ENCODE measurements around the gene OR52K1. TPM values are rescaled to one million over a fixed set of nuclear protein-coding genes. Genes with fewer than 3 reads are reported as not detected.

The OR52K1 gene
- total RNA-seq, 2 donors from 2014 or later, result not detected

DNA sequence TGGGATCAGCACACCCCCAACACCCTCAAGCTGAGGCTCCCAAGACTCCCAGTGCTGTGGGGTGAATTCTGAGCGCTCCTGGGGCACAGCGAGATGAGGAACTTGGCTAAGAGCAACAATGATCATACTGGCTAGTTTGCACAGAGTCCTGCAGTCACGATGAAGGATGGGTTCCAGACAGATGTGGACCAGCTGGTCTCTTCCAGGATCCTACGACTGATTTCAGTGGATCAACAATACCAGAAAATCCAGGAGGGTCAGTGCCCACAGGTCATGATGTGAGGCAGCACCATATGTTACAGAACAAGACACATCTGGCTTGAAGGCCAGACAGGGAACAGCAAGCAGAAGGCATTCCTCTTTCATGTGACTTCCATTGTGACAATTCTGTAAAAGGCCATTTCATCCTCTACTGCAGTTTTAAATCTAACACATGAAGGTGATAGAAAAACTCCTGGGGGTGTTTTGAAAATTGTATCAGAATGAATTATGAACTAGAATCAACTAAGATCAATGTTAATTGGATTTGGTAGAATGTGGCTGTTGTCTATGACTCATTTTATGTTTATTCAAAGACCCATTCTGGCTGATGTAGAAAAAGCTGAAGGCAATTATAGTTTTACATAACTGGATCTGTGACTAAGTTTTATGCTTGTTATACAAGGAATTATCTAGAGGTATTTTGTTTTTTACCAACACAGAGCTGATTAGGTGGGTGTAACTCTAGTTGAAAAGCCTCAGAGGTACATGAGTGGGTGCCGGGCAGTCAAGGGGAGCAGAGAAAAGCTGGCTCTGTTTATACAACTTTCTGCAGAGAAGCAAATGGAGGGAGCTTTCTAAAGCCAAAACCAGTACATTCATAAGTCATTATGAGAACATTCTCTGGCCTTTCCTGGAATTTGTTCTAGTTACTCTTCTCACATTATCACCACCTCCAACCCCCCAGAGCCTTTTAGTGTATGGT, 29.1 kb downstream of the OR52K1 start:
- Histone ChIP-seq H3K27me3 (no peaks in the 10 kb centered on the region), H3K27ac (no peak overlapping the region), H3K4me3 (no peak overlapping the region), H3K36me3 (no peaks in the 10 kb centered on the region), H3K4me1 (no peaks in the 10 kb centered on the region), H3K9me3 (no peaks in the 10 kb centered on the region)
- no peak for DNase-seq (ENCODE audit: low spot score)
- TF ChIP-seq, protein P1, sequence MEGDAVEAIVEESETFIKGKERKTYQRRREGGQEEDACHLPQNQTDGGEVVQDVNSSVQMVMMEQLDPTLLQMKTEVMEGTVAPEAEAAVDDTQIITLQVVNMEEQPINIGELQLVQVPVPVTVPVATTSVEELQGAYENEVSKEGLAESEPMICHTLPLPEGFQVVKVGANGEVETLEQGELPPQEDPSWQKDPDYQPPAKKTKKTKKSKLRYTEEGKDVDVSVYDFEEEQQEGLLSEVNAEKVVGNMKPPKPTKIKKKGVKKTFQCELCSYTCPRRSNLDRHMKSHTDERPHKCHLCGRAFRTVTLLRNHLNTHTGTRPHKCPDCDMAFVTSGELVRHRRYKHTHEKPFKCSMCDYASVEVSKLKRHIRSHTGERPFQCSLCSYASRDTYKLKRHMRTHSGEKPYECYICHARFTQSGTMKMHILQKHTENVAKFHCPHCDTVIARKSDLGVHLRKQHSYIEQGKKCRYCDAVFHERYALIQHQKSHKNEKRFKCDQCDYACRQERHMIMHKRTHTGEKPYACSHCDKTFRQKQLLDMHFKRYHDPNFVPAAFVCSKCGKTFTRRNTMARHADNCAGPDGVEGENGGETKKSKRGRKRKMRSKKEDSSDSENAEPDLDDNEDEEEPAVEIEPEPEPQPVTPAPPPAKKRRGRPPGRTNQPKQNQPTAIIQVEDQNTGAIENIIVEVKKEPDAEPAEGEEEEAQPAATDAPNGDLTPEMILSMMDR (IDR thresholded peaks at IDR 0.05), result no peak

DNA sequence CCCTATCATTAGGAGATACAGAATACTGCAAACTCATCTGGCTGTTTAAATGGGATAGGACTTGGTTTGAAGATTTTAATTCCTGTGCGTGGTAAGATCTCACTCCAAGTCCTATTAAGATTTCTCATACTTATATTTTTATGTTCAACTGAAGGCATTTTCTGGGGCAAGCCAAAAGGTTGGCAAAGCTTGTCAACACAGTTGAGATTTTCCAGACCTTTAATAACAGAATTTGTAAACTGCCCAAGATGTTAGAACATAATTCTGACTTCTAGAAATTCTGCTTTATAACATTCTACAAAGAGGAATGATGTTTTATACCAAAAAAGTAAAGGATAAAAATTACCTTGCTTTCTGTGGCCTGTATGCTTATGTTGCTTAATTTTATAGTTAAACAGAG, 31.8 kb downstream of the OR52K1 start:
- TF ChIP-seq, protein P1 (IDR thresholded peaks at IDR 0.05), result no peak

DNA sequence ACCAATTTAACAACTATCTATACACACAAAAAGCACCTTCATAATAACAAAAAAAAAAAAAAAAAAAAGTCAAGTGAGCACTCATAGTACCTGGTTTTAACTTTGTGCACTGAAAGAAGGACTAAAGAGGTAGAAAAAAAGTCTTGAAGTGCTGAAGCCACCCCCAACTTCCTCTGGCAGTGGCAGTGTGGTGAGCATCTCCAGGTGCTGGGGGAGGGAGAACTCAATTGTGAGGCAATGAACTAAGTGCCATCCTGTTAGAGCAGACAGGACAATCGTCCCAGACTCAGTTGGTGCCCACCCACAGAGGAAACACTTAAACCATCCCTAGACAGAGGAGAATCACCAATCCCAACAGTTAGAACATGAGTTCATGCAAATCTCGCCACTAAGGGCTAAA, 39.9 kb downstream of the OR52K1 start:
- Histone ChIP-seq H3K36me3 (no peaks in the 10 kb centered on the region), H3K4me1 (no peaks in the 10 kb centered on the region), H3K27ac (no peak overlapping the region), H3K9me3 (no peaks in the 10 kb centered on the region), H3K4me3 (no peak overlapping the region), H3K27me3 (no peaks in the 10 kb centered on the region)
- TF ChIP-seq, protein P1 (IDR thresholded peaks at IDR 0.05), result no peak
- DNase-seq (ENCODE audit: low spot score), result no peak

More for the DNA sequence above, 31.8 kb downstream of the OR52K1 start:
- Histone ChIP-seq H3K27me3 (no peaks in the 10 kb centered on the region), H3K4me1 (no peaks in the 10 kb centered on the region), H3K27ac (no peak overlapping the region), H3K9me3 (no peaks in the 10 kb centered on the region), H3K4me3 (no peak overlapping the region), H3K36me3 (no peaks in the 10 kb centered on the region)
- DNase-seq (ENCODE audit: low spot score), result no peak

DNA sequence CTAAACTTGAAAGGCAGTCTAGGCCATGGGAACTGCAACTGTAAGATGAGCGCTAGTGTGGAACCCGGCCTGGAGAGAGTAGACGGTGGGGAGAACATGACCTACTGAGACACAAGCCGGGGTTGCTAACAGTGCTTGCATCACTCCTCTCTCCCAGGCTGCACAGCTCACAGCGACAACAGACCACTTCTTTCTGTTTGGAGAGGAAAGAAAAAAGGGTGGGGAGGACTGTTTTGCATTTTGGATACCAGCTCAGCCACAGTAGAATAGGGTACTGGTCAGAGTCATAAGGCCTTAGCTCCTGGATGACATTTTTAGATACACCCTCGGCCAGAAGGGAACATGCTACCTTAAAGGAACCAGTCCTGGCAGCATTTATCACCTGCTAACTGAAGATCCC, 40.3 kb downstream of the OR52K1 start:
- TF ChIP-seq, protein P1 (IDR thresholded peaks at IDR 0.05), result no peak
- DNase-seq (ENCODE audit: low spot score), result no peak
- no peaks in the 10 kb centered on the region for H3K9me3 ChIP-seq
- no peaks in the 10 kb centered on the region for H3K4me1 ChIP-seq
- no peak overlapping the region for H3K27ac ChIP-seq
- no peaks in the 10 kb centered on the region for H3K36me3 ChIP-seq
- H3K4me3 ChIP-seq, result no peak overlapping the region
- H3K27me3 ChIP-seq, result no peaks in the 10 kb centered on the region

DNA sequence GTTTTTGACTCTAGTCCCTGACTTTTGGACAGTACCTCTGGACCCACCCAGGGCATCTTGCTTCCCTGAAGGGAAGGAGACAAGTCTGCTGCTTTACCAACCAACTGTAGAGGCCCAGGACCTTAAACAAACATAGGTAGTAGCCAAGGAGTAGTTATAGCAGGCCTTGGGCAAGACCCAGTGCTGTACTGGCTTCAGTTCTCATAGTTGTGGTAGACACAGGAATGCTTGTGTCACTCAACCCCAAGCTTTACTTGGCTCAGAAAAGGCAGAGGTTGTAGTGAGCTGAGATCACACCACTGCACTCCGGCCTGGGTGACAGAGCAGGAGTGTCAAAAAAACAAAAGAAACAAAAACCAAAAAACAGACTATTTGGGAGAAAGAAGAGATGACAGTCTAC, 41.2 kb downstream of the OR52K1 start:
- no peak for DNase-seq (ENCODE audit: low spot score)
- Histone ChIP-seq H3K4me1 (no peaks in the 10 kb centered on the region), H3K27me3 (no peaks in the 10 kb centered on the region), H3K9me3 (no peaks in the 10 kb centered on the region), H3K27ac (no peak overlapping the region), H3K36me3 (no peaks in the 10 kb centered on the region), H3K4me3 (no peak overlapping the region)
- TF ChIP-seq, protein P1 (IDR thresholded peaks at IDR 0.05), result no peak
